HG03439 (cell line): ENCODE results near the gene NEK6.

Experiments used
- ATAC-seq: cut with Tn5 transposase; IDR thresholded peaks from one replicate; pipeline ENCODE4 v1.9.1; 2021; ENCODE audit warnings: mild to moderate bottlenecking, moderate library complexity; ENCODE audit not compliant: unreplicated experiment

The NEK6 gene

DNA sequence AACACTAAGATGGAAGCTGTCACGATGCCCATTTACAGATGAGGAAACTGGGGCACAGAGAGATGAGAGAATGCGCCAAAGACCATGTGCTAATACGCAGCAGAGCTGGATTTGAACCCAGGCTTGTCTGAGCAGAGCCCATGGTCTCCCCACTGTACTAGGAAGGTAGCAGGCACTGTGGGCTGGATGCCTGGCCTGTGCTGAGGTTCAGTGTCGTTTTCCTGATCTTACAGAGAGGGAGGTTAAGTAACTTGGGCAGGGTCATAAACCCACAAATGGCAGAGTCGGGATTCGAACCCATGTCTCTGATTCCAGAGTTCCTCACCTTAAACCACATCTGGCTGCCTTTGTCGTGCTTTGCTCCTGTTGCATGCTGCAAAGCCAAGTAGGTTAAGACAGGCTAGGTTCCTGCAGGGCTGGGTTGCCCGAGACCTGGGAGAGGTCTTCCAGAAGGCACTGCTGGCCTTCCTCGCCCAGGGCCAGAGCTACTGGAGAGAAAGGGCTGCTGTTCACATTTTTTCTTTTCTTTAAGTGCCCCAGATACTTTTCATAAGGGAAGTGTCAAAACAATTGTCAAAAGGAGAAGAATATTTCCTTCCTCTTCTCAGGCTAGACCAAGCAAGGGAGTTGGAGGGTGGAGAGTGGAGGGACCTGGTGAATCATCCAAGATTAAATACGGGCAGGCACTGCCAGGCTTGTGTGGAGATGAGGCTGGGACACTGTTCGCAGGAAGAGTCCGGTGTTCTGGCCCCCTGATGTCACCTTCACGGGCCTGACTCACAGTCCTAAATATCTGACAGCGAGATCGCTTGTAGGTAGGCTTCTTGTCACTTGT lies 3.2 kb downstream of the NEK6 start:
- ATAC-seq, result no peak

DNA sequence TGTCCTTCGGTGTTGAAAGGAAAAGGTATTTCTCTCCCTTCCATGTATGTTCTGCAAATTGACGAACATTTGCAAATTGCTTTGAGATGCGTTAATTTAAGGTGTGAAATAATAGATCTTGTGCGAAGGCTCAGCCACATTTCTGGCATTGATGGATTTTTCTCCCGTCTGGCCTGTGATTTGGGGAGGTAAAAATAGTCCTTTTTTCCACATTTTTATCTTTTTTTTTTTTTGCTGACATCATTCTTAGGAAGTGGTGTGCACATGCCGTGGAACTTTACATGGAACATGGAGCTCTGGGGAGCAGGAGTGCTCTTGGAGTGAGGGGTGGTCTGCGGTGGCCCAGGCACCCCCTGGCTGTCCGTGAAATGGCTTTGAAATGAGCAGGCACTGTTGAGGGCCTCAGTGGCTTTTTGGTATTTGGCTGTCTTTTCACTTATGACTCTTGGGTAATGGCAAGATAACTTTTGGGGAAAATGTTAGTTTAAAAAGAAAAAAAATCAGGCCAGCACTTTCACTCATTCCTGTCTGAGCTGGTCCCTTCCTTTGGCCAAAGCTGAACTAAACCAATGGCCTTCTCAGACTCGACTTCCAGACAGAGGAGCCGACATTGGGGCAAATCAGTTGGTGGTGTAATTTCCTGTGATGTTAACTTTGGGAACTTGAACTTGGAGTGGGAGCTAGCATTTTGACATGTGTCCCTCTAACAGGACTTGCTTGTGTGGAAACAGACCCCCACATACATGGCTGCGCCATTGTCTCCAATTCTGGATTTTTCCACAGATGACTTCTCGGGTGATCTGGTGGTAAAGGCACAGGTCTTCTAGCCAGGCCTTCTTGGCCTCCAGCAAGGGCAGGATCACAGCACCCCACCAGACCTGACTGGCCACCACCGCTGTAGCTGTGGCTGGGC lies 4.2 kb downstream of the NEK6 start:
- no peak for ATAC-seq

DNA sequence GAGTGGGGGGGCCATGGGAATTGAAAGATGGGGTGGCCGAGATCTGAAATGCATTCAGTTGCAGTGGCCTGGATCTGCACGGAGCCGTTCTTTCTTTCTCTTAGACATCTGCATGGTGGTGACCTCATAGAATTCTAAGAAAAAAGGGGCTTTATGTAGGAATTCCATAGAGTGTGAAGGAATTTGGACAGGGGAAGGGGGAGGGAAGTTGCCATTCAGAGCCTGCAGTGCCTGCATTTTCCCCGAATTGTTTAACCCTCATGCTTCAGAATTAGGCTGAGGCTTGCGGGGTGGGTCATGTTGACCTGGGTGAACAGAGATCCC lies 4.9 kb downstream of the NEK6 start:
- no peak for ATAC-seq

DNA sequence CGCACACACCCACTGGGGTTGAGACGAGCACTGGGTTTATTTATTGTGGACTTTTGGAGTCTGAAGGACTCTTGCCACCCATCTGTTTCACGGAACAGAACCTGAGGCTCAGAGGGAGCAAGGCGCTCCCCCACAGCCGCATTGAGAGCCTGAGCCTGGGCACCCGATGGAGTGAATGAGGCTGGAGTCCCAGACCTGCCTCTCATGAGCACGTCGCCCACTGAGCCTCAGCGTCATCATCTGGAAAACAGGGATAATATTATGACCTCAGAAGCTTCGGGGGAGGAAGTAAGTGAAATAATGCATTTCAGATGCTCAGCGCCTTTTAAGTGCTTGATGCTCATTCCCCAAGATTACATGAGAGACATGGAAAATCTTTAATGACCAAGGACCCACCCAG lies 5.5 kb downstream of the NEK6 start:
- ATAC-seq, result no peak

DNA sequence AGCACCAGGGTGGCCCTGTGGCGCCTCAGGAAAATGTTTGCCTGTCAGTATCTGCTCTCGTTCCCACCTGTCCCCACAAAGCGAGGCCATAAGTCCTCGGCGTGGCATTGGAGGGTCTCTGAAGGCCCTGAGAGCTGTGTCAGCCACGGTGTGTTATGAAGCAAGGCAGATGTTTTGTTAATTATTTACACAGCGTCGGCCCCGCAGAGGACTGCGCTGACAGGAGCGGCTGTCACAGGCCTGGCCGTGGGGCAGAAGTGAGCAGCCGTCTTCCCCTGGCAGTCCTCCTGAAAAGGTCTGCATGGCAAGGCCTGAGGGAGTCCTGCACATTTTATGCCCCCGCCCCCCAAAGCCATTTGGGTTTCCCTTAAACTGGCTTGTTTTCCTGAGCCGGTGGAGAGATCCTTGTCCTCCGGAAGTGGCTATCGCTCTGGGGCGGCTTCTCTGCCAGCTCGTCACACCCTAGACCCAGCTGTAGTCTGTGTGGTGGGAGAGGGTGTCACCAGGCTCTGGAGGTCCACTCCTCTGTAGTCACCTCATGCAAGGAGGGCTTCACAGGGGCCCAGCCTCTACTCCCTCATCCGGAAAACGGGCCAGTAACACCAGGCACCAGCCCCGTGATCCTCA lies 6.2 kb downstream of the NEK6 start:
- ATAC-seq, result no peak

DNA sequence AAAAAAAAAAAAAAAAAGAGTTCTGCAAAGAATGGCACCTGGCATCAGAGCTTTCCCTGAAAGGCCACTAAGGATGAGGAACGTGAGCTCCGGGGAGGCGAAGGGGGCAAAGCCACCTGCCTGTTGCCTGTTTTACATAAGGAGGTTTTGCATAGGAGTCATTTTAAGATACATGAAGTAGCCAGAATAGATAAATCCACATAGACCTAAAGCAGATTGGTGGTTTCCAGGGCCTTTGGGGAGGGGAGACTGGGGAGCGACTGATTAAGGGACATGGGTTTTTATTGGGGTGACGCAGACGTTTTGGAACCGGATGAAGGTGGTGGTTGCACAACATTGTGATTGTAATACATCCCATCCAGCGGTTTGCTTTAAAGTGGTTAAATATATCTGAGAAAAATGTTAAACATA lies 7.1 kb downstream of the NEK6 start:
- ATAC-seq, result peak; percentile 54

DNA sequence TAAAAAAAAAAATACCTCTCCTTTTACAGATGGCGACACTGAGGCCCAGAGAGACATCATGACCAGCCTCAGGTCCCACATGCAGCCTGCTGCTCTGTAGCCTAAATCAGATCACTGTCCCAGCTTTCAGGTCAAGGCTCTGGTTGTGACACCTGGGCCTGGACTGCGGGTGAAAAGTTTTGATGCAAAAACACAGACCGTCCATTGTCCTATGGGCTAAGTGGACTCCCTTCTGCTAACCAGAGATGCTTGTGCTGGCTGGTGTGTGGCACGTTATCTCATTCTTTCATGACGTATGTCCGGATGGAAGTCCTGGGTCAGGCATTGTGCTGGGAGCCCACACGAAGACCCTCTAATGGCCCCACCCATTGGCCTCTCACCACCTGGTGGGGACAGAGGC lies 7.8 kb downstream of the NEK6 start:
- no peak for ATAC-seq

DNA sequence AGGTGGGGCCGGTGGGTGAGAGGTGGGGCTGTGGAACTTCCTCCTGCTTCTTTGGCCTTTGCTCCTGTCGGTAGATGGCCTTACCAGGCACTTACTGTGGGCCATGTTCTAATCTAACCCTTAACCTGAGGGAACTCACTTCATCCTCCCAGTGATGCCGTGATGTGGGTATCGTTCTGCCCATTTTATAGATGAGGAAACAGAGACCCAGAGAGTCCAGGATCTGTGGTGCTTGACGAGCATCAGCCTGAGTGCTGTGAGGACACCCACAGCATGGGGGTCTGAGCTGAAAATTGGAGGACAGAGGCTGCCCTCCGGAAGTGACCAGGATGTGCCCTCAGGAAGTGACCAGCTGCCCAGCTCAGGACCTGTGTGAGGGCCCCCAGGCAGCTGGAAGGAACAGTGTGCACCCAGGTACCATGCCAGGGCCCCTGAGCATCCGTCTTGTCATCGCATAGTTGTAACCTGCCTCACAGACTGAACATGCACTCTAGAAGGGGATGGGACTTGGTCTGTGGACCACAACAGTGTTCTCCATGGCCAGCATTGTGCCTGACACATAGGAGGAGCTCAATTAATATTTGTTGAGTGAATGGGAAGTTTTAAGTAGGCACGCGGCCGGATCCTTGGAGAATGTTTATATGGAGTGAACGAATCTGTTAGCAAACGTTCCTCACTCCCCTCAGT lies 8.5 kb downstream of the NEK6 start:
- no peak for ATAC-seq

DNA sequence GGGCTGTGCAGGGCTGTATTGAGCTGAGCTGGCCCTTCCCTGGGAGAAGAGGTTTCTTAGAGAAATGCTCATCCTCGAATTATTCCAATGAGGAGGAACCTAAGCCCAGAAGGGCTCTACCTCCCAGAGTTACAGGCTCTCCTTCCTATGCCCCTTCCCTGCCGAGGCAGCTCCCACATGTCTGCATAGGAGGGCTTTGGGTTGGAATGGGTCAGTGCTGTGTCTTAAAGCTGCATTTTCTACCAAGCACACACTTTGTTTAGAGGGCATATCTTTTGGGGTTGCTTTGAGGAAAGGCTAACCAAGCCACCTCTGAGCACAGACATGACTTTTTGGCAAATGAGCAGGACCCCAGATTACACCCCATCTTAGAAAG lies 9.1 kb downstream of the NEK6 start:
- no peak for ATAC-seq

DNA sequence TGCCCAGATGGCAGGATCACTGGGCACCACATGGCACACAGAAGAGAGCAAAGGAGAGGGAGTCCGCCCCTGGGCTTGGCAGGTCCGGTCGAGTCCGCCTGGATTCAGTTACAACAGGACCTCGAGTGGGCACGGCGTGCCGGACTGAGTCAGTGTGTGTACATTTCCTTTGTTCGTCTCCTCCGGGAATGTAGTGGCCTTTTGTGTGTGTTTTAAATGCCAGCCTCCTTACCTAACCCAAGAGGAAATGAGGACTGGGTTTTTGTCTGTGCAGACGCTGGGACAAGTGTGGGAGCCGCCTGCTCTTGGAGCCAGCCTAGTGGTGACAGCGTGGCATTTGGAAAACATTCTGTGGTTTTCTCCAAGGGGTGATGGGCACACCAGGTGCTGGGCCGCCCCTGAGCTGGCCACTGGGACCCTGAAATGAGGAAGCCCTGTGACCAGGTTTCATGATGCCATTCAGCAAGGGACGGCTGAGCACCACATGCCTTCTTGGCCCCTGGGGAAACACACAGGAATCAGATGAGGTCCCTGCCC lies 9.6 kb downstream of the NEK6 start:
- no peak for ATAC-seq

DNA sequence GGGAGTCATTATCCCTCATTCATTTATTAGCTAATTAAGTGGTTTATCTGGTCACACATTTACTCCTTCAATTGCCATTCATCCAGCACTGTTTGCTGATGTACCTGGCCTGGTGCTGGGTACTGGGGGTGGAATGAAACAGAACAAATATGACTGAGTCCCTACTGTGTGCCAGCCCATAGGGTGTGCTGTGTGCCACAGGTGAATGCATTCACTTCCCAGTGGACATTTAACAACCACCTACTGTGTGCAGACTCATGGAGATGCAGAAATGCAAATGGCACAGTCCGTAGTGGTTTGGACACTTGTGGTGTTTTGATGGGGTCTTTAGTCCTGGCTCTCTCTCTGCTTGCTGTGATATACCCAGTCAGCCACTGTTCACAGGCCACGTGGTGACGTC lies 10.5 kb downstream of the NEK6 start:
- no peak for ATAC-seq

DNA sequence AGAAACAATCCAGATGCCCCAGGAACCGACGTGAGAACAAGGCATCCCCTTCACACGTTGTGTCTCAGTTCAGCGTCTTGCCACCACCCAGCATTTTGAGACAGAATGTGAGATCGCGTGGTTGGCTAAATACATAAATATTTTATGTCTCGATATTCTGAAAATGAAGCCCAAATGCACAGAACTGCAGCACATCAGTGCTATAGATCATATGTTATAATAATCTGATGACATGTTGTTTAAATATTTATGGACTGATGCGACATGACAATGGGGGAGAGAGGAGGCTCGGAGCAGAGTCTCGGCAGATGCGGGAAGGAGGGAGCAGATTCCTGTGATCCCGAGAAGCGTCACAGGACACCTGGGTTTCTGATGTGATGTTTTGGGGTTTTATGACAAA lies 10.9 kb downstream of the NEK6 start:
- ATAC-seq, result no peak

DNA sequence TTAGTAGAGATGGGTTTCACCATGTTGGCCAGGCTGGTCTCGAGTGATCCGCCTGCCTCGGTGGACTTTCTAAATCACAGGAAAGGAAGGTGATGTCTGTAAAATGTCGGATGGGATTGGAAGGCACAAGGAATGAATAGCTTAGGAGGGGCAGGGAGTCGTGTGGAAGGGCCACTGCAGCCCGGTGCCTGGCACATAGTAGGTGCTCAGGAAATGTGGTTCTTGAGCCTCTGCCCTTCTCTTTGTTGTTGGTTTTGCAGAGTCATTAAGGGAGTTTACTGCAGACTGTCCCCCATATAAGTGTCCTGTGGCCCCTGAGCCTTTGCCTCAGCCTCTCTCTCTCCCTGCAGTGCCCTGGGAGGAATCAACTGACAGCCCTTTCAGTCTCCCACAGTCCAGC lies 11.8 kb downstream of the NEK6 start:
- no peak for ATAC-seq

DNA sequence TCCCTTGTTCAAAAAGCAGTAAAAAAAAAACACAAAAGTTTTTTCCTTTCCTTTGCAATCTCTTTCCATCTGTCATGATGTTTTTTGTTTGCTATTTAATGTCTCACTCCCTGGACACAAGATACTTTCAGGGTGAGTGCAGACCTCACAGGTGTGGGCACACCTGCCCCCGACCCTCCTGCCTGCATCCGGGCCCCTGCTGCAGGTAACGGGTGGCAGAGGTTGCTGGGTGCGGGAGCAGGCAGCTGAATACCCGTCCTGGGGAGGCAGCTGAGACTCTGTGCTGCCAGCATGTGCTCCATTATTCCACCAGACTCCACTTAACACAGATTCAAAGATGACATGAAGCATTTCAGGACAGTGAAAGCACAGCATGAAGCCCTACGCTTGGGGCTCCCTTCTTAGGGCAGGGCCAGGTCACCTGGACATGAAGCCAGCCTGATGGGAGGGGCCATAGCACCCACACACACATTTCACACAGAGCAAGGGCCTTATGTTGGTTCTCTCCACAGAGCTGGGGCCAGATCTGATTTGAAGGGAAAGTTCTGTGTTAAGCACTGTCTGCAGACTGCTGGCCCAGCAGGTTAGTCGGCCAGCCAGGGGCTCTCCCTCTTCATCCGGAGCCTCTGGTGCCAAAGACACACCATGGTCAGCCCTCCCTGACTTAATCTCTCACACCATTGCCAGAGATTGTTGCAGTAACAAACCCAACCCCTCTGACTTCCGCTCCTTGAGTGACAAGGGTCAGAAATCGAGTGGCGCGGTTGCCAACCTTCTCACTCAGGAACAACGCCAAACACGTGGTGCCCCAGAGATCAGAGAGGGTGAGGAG lies 13.0 kb downstream of the NEK6 start:
- no peak for ATAC-seq

DNA sequence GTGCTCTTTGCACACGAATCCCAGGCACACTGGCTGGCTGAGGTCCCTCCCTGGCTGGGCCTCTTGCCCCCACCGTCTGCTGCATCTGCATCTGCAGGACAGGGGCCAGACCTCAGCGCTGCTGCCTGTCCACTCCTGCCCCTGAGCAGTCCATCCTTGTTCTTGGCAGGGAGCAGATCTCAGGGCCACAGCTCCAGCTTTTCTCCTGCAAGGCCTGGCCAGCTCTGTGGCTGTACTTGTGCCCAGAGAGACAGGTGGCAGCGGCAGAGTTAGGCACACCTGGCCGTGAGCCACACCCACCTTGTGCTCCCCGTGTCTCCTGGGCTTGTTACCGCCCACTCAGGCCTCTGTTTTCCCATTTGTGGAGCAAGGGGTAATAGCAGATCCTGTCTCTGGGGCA lies 13.9 kb downstream of the NEK6 start:
- no peak for ATAC-seq

DNA sequence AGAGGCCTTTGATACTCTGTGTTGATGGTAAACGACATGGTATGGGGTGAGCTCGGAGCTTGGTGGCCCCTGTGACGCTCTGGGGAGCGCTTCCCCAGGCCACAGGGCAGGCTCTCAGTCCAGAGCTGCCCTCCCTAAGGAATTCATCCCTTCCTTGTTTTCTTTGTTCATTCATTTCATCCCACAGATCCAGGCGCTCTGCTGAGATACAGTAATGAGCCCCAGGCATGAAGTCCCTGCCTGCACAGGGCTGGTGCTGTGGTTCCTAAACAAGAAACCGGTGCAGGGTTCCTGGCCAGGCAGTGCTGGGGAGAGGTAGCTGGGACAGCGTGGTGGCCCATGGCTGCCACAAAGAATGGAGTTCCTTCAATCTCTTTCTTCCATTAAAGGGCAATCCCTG lies 14.4 kb downstream of the NEK6 start:
- no peak for ATAC-seq

DNA sequence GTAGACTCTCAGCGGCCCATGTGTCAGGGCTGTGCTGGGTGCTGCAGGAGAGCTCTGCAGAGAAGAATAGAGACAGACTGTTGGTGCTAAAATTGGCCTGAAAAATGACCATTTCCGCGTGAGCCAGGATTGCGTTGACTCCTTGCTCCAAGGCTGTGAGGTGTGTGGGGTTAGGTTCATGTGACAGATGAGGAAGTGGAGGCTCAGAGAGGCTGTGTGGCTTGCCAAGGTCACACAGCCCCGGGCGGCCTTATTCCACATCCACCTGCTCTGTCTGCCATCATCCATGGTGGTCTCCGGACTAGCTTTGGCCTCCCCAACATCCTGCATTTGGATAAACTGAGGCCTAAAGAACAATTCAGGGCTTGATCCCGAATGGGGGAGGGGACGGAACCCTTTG lies 15.2 kb downstream of the NEK6 start:
- no peak for ATAC-seq

DNA sequence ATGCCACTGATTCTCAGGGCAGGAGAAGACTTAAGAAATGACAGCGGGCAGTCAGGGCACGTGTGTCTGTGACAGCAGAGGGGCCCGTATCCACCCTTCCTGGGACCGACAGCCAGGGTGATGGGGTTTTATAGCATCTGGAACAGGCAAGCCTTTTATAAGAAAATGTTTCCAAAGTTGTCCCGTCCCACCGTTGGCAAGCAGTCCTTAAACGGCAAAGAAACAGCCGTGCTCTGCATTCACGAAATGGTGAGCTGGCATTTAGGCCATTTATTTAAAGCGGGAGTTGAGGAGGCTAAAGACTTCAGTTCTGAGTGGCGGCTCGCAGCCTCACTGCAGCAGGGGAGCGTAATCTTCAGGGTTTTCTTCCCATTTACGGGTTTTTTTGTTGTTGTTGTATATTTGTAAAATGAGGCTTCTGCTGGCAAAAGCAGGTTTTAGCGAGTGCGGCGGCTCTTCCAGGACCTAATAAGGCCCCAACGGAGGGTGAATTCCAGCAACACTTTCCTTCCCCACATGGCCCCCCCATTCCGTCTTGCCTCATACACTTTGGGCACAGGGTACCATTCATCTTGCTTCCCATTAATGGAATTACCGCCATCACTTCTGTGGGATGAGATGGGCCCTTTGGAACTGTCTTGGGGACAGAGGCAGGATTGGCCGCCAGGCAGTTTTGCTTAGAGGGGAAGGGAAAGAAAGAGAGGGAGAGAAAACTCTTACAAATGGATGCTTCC lies 15.8 kb downstream of the NEK6 start:
- ATAC-seq, result no peak

DNA sequence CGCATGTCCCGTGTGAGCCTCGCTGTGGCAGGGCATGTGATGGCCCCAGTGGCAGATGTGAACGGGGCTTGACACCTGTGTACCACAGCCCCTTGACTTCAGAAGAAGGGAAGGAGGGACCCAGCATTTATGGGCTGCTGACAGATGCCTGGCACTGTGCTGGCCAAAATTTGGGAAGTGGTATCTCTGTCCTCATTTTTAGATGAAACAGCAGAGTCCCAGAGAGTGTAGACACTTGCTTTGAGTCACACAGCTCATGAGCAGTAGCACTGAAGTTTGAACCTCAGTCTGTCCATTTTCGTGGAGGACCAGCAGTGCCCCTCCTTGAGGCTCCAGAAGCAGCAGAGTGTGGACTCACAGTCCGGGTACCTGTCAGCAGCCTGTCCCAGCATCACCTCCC lies 16.5 kb downstream of the NEK6 start:
- no peak for ATAC-seq

DNA sequence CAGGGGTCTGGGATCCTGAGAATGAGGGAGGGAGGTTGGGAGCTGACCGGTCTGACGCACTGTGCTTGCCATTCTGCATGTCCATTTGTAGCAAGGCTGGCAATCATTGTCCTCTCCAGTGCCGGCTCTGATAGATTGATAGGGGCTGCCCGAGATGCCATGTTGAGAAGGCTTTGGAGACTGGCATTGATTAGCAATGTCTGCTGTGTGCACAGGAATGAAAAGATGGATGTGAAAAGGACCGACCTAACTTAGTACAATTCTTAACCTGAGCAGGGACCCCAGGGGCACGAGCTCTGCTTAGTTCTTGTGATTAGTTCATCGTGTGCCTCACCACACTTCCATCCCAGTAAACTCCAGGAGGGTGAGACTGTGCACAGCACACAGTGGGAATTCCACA lies 17.0 kb downstream of the NEK6 start:
- no peak for ATAC-seq
